ENCODE data around the gene AMBRA1. TPM values are rescaled to one million over a fixed set of nuclear protein-coding genes. Genes with fewer than 3 reads are reported as not detected.
"Not testable (repeated sequence)": the region's sequence is repeated elsewhere in the genome, so short reads cannot be mapped to it uniquely, and the experiment has no call there.

Gene AMBRA1
- total and polyA plus RNA-seq, 2 of the 8 experiments (the other 6 are each of a cell fraction or from before 2014, with no cell fraction given) = 14.2 to 37.4 TPM

DNA sequence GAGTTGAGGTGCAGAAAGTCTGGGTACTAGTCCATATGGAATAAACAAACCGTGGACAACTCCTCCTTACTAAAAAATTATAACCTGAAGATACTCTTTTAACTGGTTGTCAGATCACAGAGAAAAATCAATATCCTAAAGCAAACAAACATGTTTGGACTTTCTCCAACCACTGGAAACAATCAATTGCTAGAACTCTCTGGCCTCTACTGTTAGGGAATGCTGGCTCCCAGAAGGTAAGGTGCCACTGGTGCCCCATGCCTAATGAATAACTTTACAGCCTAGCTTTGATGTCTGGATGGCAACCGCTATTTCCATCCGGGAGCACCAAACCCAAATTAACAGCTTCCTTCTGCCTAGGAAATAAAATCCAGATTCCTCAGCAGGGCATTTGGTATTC, 74.5 kb downstream of the AMBRA1 start (continued):
- TF ChIP-seq GTF2F1 (IDR thresholded peaks at IDR 0.05; ENCODE audit: borderline replicate concordance, low read depth, low read length) = no peak

DNA sequence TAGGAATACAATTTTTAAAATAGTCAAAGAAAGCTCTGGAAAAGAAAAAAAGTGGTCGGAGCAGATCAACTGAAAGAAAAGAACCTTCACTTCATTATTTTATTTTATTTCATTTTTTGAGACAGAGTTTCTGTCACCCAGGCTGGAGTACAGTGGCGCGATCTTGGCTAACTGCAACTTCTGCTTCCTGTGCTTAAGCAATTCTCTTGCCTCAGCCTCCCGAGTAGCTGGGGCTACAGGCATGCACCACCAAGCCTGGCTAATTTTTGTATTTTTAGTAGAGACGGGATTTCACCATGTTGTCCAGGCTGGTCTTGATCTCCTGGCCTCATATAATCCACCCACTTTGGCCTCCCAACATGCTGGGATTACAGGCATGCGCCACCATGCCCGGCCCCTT, 74.9 kb downstream of the AMBRA1 start:
- H4K8ac ChIP-seq (ENCODE audit: extremely low read depth, insufficient read depth, low read length); H4K5ac ChIP-seq (ENCODE audit: insufficient read length, low read depth, low read length); H3K9ac ChIP-seq (replicated peaks in 1 of 4; ENCODE audit: extremely low read depth in 1 of 4, low read depth in 3 of 4, low read length in 3 of 4); H2BK15ac ChIP-seq (ENCODE audit: low read length); H2AK5ac ChIP-seq (ENCODE audit: low read depth, low read length); H3K56ac ChIP-seq (replicated peaks; ENCODE audit: insufficient read length, low read depth, low read length); H3K27me3 ChIP-seq (replicated peaks in 1 of 4; ENCODE audit: control insufficient read depth in 3 of 4, extremely low read depth in 1 of 4, insufficient read depth in 3 of 4, low read length in 3 of 4); H3K23ac ChIP-seq (ENCODE audit: insufficient read length); H3K4me2 ChIP-seq (ENCODE audit: insufficient read depth in 1 of 2, low read depth in 2 of 2, low read length in 2 of 2); H4K91ac ChIP-seq (replicated peaks; ENCODE audit: insufficient read length, low read length); H2BK20ac ChIP-seq (ENCODE audit: low read length); H3K27ac ChIP-seq (ENCODE audit: low read depth, low read length); H3K36me3 ChIP-seq (ENCODE audit: control insufficient read depth in 2 of 4, insufficient read depth in 4 of 4, low read length in 3 of 4); H4K20me1 ChIP-seq (replicated peaks in 1 of 2; ENCODE audit: control insufficient read depth in 1 of 2, insufficient read depth in 2 of 2, low read length in 2 of 2); DNase-seq (ENCODE audit: low read depth in 1 of 2, low spot score in 2 of 2); H2BK12ac ChIP-seq (ENCODE audit: low read depth, low read length); H2BK5ac ChIP-seq (ENCODE audit: low read depth, low read length); POLR2A ChIA-PET (ENCODE audit: partially characterized antibody); H3K4me3 ChIP-seq (ENCODE audit: extremely low read depth in 1 of 4, insufficient read depth in 2 of 4, low read depth in 3 of 4, low read length in 4 of 4); H3K18ac ChIP-seq (ENCODE audit: extremely low read depth, low read length); H2AFZ ChIP-seq (ENCODE audit: low read length); H3K23me2 ChIP-seq (ENCODE audit: low read depth, low read length); H3K14ac ChIP-seq (ENCODE audit: insufficient read length); FAIRE-seq; H3K79me1 ChIP-seq (ENCODE audit: low read depth, low read length); H3K9me3 ChIP-seq (ENCODE audit: insufficient read depth in 2 of 2, low read depth in 1 of 2, low read length in 1 of 2); H3K4ac ChIP-seq (replicated peaks; ENCODE audit: insufficient read length, low read depth, low read length); H2BK120ac ChIP-seq (replicated peaks; ENCODE audit: low read depth, low read length): not testable (repeated sequence)
- peaks cover 0 to 10% (median 6%) of the 10 kb centered on the region in 4 experiments; a peak in 3 of 7 replicates for H3K4me1 ChIP-seq (replicated peaks in 1 of 4; ENCODE audit: control insufficient read depth in 3 of 4, insufficient read depth in 4 of 4, low read length in 3 of 4)
- H3K79me2 ChIP-seq (ENCODE audit: control insufficient read depth in 1 of 2, insufficient read depth in 2 of 2, low read length in 2 of 2) = peaks cover 0 to 44% of the 10 kb centered on the region in 2 experiments; a peak in 2 of 4 replicates
- WGBS, 2 experiments (ENCODE audit: extremely low coverage in 1 of 2, insufficient coverage in 1 of 2, insufficient read length in 1 of 2, insufficient replicate concordance in 2 of 2, low coverage in 1 of 2, low lambda C conversion rate in 2 of 2, missing lambda C conversion rate in 1 of 2) = 93% methylated on average over 7 of the region's 7 CpGs; no CpG with 5 or more reads in 1 of the 2 experiments
- CTCF ChIA-PET (ENCODE audit: partially characterized antibody) = interaction anchor here (0.6 to 6.6 kb wide), 12 partner anchors 10 to 136 kb away, joined by 3 to 50 read pairs (median 6); no protein-coding TSS in a partner anchor

All from H1 (cell line).